NCI-H128 (cell line): ENCODE measurements around the gene EEF1A2.
"Not testable (repeated sequence)": the region's sequence is repeated elsewhere in the genome, so short reads cannot be mapped to it uniquely, and the experiment has no call there.

ENCODE experiments used
- DNase-seq: peaks from one replicate; lab custom pipeline; 2025; ENCODE audit not compliant: unreplicated experiment; lab: John Stamatoyannopoulos, UW

The EEF1A2 gene

GRCh38 chr20:63488315-63489251 is 10.3 kb downstream of the EEF1A2 start:
- no peak for DNase-seq

- no peak for DNase-seq
These were observed 11.1 kb downstream of the EEF1A2 start for GRCh38 chr20:63487781-63488241.

DNA sequence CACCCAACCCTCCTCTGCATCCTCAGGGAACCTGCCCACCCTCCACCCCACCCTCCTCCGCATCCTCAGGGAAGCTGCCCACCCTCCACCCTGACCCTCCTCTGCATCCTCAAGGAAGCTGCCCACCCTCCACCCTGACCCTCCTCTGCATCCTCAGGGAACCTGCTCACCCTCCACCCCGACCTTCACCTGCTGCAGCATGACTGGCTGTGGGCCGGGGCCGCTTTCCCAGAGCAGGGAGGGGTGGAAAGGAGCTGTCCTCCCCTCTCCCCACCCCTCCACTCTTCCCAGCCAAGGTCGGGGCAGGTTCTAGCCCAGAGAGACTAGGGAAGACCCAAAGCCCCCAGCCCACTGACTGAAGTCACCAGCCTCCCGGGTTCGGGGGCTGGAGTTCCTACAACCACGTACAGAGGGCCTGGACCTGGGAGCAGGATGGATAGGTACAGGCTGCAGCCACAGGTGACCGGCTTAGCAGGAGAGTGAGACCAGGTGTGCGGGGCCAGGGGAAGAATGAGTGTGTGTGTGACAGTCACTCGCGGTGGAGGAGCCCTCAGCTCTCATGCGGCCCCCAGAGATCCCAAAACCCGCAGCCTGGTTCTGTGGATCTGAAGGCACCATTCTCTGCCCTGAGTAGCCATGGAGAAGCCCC is 11.6 kb downstream of the EEF1A2 start:
- no peak for DNase-seq

GRCh38 chr20:63486300-63486855 is 12.5 kb downstream of the EEF1A2 start:
- no peak for DNase-seq

DNA sequence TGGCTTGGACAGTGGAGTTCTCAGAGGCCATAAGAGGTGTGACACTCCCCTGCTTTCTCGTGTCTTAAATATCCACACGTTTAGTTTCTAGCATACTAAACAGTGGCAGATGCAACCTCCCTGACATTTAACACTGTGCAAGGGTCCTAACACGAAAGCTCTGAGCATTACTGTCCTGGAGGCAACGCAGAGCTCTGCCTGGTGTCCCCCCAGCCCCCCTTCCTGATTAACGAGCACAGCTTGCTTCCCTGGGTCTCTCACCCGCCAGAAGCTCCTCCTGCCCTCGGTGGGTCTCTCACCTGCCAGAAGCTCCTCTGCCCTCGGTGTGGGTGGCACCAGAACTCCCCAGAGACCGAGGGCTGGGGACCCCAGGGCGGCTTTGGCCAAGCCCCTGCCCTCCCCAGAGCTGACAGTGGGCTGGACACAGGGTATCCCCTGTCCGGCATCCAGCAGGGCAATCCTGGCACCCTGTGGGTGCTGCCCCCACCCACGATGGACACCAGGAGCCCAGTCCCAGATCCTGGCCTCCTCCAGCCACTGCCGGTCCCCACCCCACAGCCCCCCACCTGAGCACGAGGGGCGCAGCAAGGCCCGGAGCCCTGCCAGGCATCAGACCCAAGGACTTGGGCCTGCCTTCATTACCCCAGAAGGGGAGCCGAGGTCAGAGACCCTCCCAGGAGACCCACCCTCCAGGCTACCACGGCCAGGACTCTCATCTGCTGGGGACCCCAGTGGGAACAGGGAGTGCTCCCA is 14.1 kb downstream of the EEF1A2 start:
- no peak for DNase-seq

- no peak for DNase-seq
These were observed 14.6 kb downstream of the EEF1A2 start for GRCh38 chr20:63484236-63484635.

DNA sequence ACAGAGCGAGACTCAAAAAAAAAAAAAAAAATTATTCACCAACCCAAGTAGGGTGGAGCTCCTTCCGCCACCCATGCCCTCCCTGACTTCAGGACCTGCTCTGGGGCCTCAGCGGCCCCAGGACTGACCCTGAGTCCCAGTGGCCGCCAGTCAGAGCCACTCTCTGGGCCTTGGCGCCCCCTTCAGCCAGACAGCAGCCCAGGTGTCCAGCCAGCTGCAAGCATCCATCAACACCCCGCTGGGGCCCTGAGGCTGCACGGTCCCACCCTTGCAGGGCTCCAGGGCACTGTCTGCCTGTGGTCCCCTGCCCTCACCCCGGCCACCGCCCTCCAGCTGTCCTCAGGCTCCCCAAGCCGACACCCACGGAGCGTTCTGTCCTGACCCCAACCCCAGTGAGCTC is 15.0 kb downstream of the EEF1A2 start:
- DNase-seq = no peak

DNA sequence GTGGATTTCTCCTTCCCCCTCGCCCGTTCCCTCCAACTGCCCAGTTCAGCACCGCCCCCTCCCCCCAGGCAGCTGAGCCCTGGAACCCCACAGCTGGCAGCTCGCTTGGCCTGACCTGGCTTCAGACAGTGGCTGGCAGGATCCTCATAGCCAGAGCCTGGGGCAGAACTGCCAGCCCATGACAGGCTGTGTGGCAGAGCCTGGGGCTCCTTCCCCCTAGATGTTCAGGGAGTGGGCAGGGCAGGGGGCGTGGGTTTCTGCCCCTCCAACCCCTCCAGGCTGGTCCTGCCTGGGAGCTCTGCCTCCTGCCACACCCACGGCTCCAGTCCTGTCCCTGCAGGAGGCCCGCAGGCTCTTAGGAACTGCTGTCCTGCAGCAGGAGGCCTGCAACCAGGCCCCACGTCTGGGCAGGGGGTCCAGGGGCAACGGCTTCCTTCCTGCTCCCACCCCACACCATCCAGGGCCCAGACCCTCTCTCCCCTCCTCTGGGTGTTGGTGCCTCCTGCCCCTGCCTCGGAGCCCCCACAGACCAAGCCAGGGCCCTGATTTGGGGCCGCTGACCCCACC is 16.8 kb downstream of the EEF1A2 start:
- no peak for DNase-seq

DNA sequence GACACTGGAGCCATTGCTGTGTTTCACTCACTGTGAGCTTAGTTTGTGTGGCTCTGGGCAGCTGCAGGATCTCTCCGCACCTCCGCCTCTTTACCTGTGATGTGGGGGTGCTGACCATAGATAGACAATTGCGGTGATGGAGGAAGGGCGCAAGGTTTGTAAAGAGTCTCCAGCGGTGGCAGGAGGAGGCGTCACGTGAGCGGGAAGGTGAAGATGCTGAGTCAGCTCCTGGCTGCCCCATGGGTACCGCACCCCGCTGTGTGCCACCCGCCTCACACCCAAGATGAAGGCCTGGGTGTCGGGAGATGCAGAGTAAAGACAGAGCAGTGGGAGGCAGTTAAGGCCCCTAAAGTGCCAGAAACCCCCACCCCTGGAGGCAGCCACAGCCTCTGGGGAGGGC is 17.4 kb downstream of the EEF1A2 start:
- no peak for DNase-seq

- DNase-seq = not testable (repeated sequence)
These were observed 19.0 kb downstream of the EEF1A2 start for GRCh38 chr20:63479695-63480419.

DNA sequence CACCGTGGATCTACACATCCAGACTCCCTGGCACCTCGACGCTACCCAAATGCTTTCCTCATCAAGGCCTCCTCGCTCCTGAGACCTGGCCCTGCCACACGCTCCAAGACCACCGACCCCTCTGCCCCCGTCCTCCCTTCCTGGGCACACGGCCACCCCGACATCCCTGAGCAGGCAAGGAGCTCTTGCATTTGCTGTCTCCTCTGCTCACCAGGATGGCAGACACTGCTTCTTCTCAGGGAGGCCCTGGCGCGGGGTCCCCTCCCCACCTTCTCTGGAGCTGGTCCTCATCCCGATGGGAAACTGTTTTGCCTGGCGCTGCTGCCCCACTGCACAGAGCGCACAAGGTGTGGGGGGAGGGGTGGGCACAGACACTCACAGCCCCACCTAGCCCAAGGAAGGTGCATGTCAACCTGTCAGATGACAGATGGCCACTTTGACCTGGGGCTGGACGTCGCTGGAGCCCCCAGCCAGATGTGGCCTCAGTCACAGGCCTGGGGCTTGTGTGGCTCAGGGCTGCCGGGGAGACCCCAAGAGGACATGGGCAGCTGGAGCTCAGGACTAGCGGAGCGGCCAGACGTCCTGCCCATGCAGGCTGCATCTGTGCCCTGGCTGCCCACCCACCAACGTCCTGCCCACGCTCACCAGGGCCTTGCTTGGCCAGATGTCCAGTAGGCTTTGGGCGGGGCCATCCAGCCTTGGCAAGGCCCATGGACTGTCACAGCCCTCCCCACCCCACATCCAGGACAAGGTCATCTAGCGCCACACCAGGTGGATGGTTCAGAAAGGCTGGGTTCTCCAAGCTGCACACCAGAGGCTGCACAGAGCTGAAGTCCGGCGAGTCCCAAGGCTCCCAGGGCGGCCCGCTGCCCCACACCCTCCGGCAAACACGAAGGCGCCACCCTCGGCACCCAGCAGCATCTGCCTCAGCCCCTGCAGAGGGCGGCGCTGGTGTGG is 20.3 kb downstream of the EEF1A2 start:
- no peak for DNase-seq

GRCh38 chr20:63477944-63478343 is 20.9 kb downstream of the EEF1A2 start:
- DNase-seq = no peak

- no peak for DNase-seq
These were observed 21.7 kb downstream of the EEF1A2 start for GRCh38 chr20:63477061-63477616.

DNA sequence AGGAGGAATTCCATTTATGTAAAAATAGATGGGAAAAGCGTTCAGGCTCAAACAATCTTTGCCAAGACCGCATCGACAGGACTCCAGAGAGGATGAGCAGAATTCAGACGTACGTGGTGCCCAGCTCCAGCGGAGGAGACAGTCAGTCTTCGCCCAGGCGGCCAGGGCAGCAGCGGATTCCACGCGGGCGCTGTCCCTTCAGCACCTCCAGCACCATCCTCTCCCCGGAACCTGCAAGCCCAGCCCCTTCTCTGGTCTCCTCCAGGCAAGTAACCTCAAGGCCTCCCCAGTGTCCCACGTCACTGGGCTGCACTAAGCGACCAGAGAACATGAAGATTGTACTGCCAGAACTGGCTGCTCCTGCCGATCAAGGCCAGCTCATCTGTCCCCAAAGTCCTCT is 23.7 kb downstream of the EEF1A2 start:
- DNase-seq = no peak

DNA sequence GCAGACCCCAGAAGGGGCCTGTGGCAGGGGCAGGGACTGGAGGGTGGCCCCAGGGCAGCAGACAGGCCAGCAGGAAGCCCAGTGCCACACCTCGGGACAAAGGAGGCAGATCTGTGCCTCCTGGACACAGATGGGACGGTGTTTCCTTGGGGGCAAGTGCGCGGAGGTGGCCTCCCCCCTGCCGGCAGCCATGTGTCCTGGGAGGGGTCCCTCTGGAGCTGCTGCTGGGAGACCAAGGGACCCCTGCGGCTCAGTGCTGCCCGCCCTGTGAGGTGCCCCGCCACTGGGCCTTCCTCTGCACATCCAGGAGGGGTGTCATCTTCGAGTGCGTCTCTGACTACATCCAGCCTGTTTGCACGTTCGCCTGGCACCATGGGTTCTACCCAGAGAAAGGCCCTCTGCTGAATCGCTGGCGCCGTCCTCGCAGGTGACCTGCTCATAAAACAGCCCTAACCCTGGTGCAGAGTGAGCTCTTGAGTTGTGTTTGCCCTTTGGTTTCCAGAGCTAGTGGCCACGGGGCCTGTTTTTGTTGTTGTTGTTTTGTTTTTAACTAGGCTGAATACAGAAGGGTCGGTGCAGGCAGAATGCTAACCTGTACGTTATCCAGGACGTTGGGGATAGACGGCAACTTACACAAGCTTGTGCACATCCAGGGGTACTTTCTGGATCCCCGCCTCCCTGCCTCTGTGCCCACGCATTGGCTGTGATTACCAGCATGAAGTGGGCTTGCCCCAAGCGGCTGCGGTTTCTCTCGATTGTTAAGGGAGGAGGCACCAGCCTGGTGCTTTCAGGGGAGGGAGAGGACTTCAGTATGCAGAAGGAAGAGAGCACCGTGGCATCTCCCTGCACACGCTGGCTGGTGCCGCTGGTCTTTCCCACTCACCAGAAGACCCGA is 25.1 kb downstream of the EEF1A2 start:
- DNase-seq = no peak

DNA sequence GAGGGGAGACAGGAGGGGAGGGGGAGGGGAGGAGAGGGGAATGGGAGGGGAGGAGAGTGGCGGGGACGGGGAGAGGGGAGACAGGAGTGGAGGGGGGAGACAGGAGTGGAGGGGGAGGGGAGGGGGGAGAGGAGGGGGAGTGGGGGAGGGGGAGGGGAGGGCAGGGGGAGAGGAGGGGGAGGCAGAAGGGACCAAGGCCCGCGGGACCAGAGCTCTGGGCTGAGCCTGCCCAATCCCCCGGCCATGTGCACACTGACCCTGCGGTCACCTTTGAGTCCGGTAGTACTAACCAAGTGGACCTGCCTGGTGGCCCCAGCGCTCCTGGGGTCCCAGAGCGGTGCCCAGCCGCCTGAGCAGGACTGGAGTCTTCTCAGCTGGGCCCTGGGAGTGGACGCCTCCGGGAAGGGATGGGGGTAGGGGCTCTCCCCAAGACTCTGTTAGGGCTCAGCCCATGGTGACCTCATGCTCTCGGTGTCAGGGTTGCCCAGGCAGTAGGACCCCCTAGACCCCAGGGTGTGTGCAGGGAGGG is 26.0 kb downstream of the EEF1A2 start:
- DNase-seq = no peak

GRCh38 chr20:63471981-63472831 is 26.7 kb downstream of the EEF1A2 start, which contains the start of gene KCNQ2:
Gene KCNQ2, minus strand, starts transcription at chr20:63472655. Its CDS starts 192 bp downstream, at chr20:63472463.
- no peak for DNase-seq
